Esophagus muscularis mucosa (tissue), 4 donors: ENCODE results near the gene IQCC. TPM values are rescaled to one million over a fixed set of nuclear protein-coding genes. Genes with fewer than 3 reads are reported as not detected.

Source experiments
- DNase-seq: peaks from one replicate; pipeline ENCODE4 v3.0.0-alpha.2; 2017; ENCODE audit errors: extremely low spot score
- H3K27ac ChIP-seq, 4 donors: fragments of 200-600 bp; sonication (generic); replicated peaks in 1 of 4; 1 replicate in 3 of 4; 2 replicates in 1 of 4; pipeline ENCODE4 v1.5.1; 2016 to 2019; ENCODE audit warnings: mild to moderate bottlenecking in 1 of 4
- H3K27me3 ChIP-seq, 4 donors: fragments of 200-600 bp; sonication (generic); one replicate each; pipeline versions ENCODE4 v1.5.1 to v1.6.0; 2016 to 2019
- H3K36me3 ChIP-seq, 4 donors: fragments of 200-600 bp; sonication (generic); one replicate each; pipeline ENCODE4 v1.5.1; 2016 to 2019
- H3K4me1 ChIP-seq, 4 donors: fragments of 200-600 bp; sonication (generic); one replicate each; pipeline ENCODE4 v1.5.1; 2016 to 2019
- H3K4me3 ChIP-seq, 4 donors: fragments of 200-600 bp; sonication (generic); 1 replicate in 2 of 4; 2 replicates in 2 of 4; pipeline ENCODE4 v1.5.1; 2016 to 2019; ENCODE audit warnings: mild to moderate bottlenecking in 4 of 4, moderate library complexity in 1 of 4
- H3K9me3 ChIP-seq, 4 donors: fragments of 200-600 bp; sonication (generic); 1 replicate in 3 of 4; 2 replicates in 1 of 4; pipeline ENCODE4 v1.5.1; 2016 to 2019
- EP300 ChIP-seq: sonication (generic); formaldehyde crosslinking; IDR thresholded peaks from one replicate; pipeline ENCODE4 v1.6.1; 2017; ENCODE audit warnings: antibody characterized with exemption
- POLR2A ChIP-seq: fragments of 450-650 bp; IDR thresholded peaks from one replicate; pipeline ENCODE4 v1.6.1; 2017; ENCODE audit warnings: antibody characterized with exemption, moderate library complexity, mild to moderate bottlenecking, low read depth
- POLR2AphosphoS5 ChIP-seq, 2 donors: sonication (generic); formaldehyde crosslinking; IDR thresholded peaks; one replicate each; pipeline ENCODE4 v1.6.1; 2017; ENCODE audit warnings: antibody characterized with exemption in 2 of 2
- WGBS: methylation state at CpG from one replicate; pipeline ENCODE4 v1.1.5; 2018; 5-methylcytosine and 5-hydroxymethylcytosine counted together
- intact Hi-C: fragments of 100-400 bp; cut with DNase I; formaldehyde crosslinking; loops from one replicate; pipeline ENCODE4 v1.15.1; 2023
- total RNA-seq, 4 donors: library from RNA; depleted of rRNA; stranded (reverse); fragments of >200 nt; gene quantifications; one replicate each; pipeline versions ENCODE4 v1.1.0 to v1.2.1, GENCODE V29; 2016
- TF ChIP-seq, protein P1 (sequence below), 3 experiments: fragments of 200-600 bp in 2 of 3; fragments of 450-650 bp in 1 of 3; sonication (generic) in 2 of 3; IDR thresholded peaks; one replicate each; pipeline ENCODE4 v1.5.1; 2017 to 2019; ENCODE audit warnings: antibody characterized with exemption in 3 of 3, mild to moderate bottlenecking in 2 of 3, moderate library complexity in 1 of 3

The IQCC gene
- total RNA-seq, 4 donors from 2014 or later: 0.66 to 2.1 (median 1.1) TPM

DNA sequence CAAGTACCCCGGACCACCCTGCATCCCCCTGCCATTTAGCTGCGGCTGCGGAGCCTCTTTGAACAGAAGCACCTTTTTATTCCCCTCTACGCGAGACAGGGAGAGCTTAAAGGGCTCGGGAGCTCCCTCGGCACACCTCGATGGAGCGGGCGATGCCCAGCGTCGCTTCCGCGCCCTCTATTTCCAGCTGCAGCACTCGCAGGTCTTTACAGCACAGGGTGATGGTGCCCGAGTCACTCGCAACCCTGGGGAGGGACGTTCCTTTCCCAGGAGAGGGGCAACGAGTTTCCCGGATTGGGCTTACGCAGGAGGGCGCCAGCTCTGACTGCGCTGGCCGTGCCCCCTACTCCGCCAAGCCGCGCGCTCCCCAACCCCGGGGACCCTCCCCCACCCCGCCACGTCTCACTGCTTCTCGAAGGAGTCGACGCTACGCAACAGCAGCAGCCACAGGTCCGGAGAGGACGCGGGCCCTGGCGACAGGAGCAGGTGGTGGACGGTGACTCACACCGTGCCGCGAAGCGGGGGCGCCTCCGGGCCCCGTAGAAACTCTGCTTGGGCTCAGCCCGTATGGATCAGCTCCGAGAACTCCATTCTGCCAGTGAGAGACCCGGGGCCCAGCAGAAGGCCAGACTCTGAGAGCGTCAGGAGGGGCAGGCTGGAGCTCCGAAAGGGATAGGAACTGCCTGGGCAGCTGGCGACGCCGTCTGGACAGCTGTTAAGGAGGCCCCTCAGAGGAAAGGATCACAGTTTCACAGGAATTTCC is 35.7 kb downstream of the IQCC start:
- Histone ChIP-seq H3K27ac (peak overlapping the region; percentile 73 to 85 (median 82)), H3K4me1 (peaks cover 28 to 47% (median 37%) of the 10 kb centered on the region in 4 donors), H3K9me3 (no peaks in the 10 kb centered on the region), H3K4me3 (peak overlapping the region; percentile 63 to 67 (median 67)), H3K27me3 (no peaks in the 10 kb centered on the region), H3K36me3 (no peaks in the 10 kb centered on the region)
- no peak for DNase-seq
- no peak for TF ChIP-seq EP300
- TF ChIP-seq, protein P1, sequence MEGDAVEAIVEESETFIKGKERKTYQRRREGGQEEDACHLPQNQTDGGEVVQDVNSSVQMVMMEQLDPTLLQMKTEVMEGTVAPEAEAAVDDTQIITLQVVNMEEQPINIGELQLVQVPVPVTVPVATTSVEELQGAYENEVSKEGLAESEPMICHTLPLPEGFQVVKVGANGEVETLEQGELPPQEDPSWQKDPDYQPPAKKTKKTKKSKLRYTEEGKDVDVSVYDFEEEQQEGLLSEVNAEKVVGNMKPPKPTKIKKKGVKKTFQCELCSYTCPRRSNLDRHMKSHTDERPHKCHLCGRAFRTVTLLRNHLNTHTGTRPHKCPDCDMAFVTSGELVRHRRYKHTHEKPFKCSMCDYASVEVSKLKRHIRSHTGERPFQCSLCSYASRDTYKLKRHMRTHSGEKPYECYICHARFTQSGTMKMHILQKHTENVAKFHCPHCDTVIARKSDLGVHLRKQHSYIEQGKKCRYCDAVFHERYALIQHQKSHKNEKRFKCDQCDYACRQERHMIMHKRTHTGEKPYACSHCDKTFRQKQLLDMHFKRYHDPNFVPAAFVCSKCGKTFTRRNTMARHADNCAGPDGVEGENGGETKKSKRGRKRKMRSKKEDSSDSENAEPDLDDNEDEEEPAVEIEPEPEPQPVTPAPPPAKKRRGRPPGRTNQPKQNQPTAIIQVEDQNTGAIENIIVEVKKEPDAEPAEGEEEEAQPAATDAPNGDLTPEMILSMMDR (IDR thresholded peaks at IDR 0.05): no peak
- peak; percentile 22 to 43 for TF ChIP-seq POLR2AphosphoS5 (IDR thresholded peaks at IDR 0.05)
- TF ChIP-seq POLR2A: no peak
- 3% methylated on average over 22 of the region's 55 CpGs for WGBS
- intact Hi-C loops: no loop called here

DNA sequence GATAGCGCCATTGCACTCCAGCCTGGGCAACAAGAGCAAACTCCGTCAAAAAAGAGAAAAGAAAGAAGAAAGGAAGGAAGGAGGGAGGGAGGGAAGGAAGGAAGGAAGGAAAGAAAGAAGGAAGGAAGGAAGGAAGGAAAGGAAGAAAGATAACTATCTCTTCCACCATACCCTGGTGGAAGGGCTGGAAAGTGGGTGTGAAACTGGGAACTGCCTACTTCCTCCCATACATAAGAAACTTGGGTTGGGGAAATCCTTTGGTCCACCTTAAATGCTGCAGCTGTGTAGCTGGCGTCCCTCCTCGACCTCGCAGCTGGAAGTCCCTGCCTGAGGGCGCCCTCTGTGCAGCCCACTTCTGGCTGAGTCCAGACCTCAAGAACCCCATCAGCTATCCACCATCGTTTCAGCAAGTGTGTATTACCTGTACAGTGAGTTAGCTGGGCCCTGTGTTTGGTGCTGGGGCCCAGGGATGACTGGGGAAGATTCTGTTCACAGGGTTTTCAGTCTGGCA is 36.9 kb downstream of the IQCC start:
- 38% methylated on average over 7 of the region's 7 CpGs for WGBS
- intact Hi-C loops: no loop called here
- no peak for DNase-seq

DNA sequence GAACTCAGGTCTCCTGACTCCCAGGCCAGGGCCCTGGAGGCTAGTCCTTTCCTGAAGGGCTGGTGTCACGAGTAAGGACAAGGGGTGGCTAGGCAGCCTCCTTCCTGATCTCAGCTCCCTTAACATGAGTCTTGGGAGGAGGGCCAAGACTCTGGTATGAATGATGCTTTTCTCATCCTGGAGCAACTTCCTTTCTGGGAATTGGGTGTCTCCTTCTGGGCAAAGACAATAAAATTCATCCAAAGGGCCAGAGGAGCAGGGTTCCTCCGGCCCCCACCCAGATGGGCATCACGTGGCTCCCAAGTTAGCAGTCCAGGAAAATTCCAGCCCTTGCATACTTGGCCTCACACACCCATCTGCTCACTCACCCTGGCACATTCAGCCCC is 41.4 kb downstream of the IQCC start, which contains the start of gene FAM167B:
Gene FAM167B, plus strand, starts transcription at position 335 of the 386 bp plus-strand sequence. CDS start 200 bp downstream, outside the sequence.
- Histone ChIP-seq H3K27ac (peak within 1 kb of the TSS; percentile 48 to 73 (median 62)), H3K27me3 (no peaks in the 10 kb centered on the region), H3K9me3 (no peaks in the 10 kb centered on the region), H3K36me3 (no peaks in the 10 kb centered on the region), H3K4me1 (peaks cover 55 to 68% (median 65%) of the 10 kb centered on the region in 4 donors), H3K4me3 (peak within 1 kb of the TSS in 1 of 4 donors; percentile 29)
- DNase-seq: no peak
- intact Hi-C loops: no loop called here
- TF ChIP-seq, protein P1 (IDR thresholded peaks at IDR 0.05): no peak
- peak; percentile 72 to 74 for TF ChIP-seq POLR2AphosphoS5 (IDR thresholded peaks at IDR 0.05)
- peak; percentile 34 for TF ChIP-seq EP300
- TF ChIP-seq POLR2A: no peak
- WGBS: 27% methylated on average over 2 of the region's 3 CpGs

More for the DNA sequence above, 36.9 kb downstream of the IQCC start:
- H3K36me3 ChIP-seq: no peaks in the 10 kb centered on the region
- no peaks in the 10 kb centered on the region for H3K9me3 ChIP-seq
- no peaks in the 10 kb centered on the region for H3K27me3 ChIP-seq
- H3K4me1 ChIP-seq: peaks cover 40 to 59% (median 49%) of the 10 kb centered on the region in 4 donors
- peak overlapping the region in 3 of 4 donors; percentile 18 to 42 (median 22) for H3K4me3 ChIP-seq
- peak overlapping the region; percentile 28 to 85 (median 78) for H3K27ac ChIP-seq
- TF ChIP-seq POLR2AphosphoS5 (IDR thresholded peaks at IDR 0.05) (peak in 1 of 2 donors; percentile 21), POLR2A (no peak)
- TF ChIP-seq, protein P1 (IDR thresholded peaks at IDR 0.05): no peak

DNA sequence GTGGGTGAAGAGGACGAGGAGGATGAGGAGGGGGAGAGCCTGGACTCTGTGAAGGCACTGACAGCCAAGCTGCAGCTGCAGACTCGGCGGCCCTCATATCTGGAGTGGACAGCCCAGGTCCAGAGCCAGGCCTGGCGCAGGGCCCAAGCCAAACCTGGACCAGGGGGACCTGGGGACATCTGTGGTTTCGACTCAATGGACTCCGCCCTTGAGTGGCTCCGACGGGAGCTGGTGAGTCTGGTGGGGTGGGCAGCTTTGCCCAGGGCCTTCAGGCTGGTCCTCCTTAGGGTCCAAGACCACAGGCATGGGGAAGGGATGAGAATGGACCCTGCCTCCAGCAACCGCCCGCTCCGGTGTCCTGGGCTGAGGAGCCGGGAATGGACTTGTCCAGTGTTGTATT is 42.0 kb downstream of the IQCC start:
- H3K27me3 ChIP-seq: no peaks in the 10 kb centered on the region
- H3K9me3 ChIP-seq: no peaks in the 10 kb centered on the region
- peak overlapping the region; percentile 48 to 73 (median 62) for H3K27ac ChIP-seq
- intact Hi-C loops: no loop called here
- WGBS: 67% methylated on average over 9 of the region's 12 CpGs
- TF ChIP-seq, protein P1 (IDR thresholded peaks at IDR 0.05): no peak
- TF ChIP-seq POLR2A (no peak), POLR2AphosphoS5 (IDR thresholded peaks at IDR 0.05) (no peak)
- no peaks in the 10 kb centered on the region for H3K36me3 ChIP-seq
- peaks cover 49 to 66% (median 65%) of the 10 kb centered on the region in 4 donors for H3K4me1 ChIP-seq
- H3K4me3 ChIP-seq: peak overlapping the region in 1 of 4 donors; percentile 29
- no peak for DNase-seq
